KG1 (cell line): ENCODE measurements around the gene GPHN.
"Not testable (repeated sequence)": the region's sequence is repeated elsewhere in the genome, so short reads cannot be mapped to it uniquely, and the experiment has no call there.

Source experiments
- DNase-seq: peaks from one replicate; lab custom pipeline; 2025; lab: John Stamatoyannopoulos, UW

Gene GPHN

DNA sequence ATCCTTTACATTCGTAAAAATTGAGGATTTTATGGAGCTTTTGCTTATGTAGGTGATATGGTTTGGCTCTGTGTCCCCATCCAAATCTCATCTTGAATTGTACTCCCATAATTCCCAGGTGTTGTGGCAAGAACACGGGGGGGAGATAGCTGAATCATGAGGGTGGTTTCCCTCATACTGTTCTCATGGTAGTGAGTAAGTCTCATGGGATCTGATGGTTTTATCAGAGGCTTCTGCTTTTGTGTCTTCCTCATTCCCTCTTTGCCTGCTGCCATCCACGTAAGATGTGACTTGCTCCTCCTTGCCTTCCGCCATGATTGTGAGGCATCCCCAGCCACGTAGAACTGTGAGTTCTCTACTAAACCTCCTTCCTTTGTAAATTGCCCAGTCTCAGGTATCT is 5.1 kb upstream of the GPHN start:
- not testable (repeated sequence) for DNase-seq

- no peak for DNase-seq
These were observed 4.4 kb upstream of the GPHN start for GRCh38 chr14:66503532-66503931.

- no peak for DNase-seq
These were observed 696 bp upstream of the GPHN start for GRCh38 chr14:66507181-66507721.

- no peak for DNase-seq
These were observed 549 bp downstream of the GPHN start for GRCh38 chr14:66508547-66508845.

DNA sequence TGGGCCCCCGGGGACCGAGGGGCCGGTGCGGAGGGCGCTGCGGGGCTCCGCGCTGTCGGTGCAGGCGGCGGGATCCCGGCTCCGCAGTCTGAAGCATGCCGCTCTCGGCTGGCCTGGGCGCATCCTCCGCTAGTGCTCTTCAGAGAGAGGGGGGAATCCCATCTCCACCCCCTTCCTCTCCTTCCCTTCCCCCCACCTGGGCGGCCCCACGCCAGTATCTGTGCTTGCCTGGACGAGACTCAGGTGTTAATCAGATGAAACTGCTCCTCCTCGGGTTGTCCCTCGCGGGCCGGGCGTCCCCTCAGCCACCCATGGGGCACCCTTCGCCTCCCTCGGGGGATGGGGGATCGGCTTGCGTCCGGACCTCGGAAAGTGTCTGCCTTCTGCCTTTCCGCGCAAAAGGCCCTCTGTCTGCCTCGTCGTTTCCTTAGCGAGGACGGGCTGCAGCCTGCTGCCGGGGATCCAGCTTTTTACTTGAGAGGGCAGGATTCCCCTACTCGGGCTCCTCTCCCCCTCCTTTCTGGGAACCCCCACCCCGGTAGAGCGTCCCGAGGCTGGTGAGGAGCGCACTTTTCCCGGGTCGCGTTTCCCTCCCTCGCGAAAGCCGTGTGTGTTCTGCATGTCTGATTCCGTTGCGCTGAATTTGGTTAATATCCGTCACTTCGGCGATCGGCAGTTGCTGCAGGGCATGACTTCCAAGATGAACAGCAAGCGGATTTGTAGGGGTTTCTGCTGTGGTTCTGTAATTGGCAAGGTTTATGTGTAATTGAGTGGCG is 1.1 kb downstream of the GPHN start:
- peak; percentile 41 for DNase-seq

DNA sequence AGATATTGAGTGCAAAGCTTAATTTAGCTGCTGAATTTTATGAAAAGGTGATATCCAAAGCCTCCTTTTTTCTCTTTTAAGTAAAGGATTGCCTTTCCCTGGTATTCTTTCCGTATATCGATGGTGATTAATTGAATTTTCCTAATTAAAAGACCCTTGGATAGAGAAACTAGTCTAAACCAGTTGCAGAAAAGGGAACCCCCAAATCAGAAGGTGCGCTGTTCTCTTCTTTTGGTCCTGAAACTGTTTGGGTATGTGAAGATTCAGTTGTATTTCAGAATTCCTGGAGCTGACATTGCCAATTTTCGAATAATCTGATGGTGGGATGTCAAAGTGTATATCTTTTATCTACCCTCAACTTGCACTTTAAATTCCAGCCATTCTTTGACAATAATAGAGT is 1.9 kb downstream of the GPHN start:
- DNase-seq = no peak

DNA sequence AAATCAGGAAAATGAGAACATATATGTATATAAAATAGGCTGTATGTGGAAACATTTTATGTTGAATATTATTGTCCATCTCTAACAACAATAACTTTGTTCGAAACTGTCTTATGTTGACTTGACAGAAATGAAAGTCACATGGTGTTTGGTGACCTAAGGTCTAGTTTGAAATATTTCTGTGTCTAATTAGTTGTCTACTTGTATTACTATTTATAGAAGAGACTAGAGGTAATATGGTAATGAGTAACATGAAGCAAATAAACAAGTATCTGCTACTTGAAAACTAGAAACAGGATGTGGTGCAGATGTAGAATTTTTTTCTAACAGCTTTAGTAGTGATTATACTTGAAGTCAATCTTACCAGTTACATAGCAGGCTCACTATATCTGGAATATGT is 3.9 kb downstream of the GPHN start:
- DNase-seq = no peak

DNA sequence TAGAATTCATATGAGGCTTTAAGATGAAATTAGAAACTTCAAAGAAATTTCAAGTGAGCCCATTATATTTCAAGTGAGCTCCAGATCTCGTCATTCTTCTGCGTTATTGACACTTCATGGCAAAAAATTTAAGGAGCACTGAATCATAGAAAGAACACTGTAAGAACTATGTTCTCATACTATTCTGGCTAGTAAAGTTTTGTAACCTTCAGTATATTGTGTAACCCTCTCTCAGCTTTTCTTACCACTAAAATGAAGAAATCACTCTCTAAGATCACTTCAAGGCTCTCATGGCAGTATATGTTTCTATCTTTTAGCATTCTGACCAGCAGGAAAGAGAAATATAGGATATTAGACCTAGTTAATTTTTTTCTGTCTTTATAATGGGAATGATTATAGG is 6.3 kb downstream of the GPHN start:
- DNase-seq = no peak

- DNase-seq = no peak
These were observed 22.6 kb downstream of the GPHN start for GRCh38 chr14:66530526-66530925.

DNA sequence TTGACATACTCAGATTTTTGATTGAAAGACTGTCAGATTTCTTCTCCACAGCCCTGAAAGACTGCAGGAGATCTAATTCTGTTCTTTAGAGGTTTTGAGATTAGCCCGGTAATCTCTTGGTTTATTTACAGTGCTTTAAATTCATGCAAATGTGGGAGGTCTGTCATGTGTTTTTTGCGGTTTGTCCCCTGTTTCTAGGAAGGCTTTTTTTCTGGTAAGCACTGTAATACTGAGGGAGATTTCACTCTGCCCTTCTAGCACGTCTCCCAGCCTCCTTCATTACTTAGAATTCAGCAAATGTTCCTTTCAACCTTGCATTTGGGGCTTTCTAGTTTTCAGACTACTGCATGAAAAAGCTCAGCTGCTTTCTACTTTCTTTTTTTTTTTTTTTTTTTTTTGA is 31.1 kb downstream of the GPHN start:
- no peak for DNase-seq

GRCh38 chr14:66540038-66540437 is 32.1 kb downstream of the GPHN start:
- no peak for DNase-seq

GRCh38 chr14:66541627-66542026 is 33.7 kb downstream of the GPHN start:
- DNase-seq = no peak

DNA sequence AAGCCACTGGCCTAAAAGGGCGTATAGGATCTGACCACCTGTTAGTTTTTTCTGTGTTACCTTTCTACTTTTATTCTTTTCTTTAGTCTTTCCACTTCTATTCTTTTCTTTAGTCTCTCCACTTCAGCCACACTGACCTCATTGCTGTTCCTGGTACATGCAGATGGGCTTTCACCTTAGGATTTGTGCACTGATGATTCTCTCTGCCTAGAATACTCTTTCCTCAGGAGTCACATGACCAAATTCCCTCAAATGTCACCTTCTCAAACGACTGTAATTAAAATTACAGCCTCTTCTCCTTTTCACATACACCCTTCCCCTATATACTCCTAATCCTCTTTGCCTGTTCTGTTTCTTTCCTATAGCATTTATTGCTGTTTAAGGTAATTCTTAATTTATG is 36.0 kb downstream of the GPHN start:
- no peak for DNase-seq

GRCh38 chr14:66545191-66545590 is 37.2 kb downstream of the GPHN start:
- not testable (repeated sequence) for DNase-seq

DNA sequence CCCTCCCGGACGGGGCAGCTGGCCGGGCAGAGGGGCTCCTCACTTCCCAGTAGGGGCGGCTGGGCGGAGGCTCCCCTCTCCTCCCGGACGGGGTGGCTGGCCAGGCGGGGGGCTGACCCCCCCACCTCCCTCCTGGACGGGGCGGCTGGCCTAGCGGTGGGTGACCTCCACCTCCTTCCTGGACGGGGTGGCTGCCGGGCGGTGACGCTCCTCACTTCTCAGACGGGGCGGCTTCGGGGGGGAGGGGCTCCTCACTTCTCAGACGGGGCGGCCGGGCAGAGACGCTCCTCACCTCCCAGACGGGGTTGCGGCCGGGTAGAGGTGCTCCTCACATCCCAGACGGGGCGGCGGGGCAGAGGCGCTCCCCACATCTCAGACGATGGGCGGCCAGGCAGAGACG is 37.8 kb downstream of the GPHN start:
- DNase-seq = not testable (repeated sequence)

DNA sequence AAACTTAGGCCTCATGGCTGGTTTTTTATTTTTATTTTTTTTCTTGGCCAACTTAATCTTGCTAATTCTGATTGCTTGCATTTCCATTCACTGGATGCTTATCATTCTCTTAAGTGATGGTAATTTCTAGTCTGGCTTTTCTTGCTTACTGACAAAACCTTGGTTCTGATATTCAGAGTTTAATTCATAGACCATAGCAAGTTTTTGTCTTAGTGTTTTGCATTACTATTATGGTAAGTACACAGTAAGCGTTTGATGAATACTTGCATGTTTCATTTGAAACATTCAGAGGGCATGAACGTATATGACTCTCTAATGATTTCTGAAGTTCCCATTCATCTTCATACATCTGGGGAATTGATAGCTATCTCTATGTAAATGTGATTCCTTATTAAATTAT is 55.8 kb downstream of the GPHN start:
- DNase-seq = no peak

- no peak for DNase-seq
These were observed 60.3 kb downstream of the GPHN start for GRCh38 chr14:66568220-66568619.

DNA sequence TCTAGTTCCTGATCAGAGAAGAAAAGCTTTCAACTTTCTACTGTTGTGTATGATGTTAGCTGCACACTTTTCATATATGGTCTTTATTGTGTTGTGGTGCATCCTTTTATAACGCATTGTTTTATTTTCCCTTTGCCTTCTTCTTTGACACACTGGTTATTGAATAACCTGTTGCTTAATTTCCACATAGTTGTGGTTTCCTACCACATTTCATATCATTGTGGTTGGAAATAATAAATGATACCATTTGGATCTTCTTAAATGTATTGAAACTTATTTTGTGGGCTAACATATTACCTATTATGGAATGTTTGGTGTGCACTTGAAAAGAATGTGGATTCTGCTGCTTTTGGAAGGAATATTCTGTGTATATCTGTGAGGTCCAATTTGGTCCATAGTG is 64.9 kb downstream of the GPHN start:
- no peak for DNase-seq

- DNase-seq = no peak
These were observed 67.1 kb downstream of the GPHN start for GRCh38 chr14:66575014-66575413.

GRCh38 chr14:66575939-66576338 is 68.0 kb downstream of the GPHN start:
- DNase-seq = no peak

DNA sequence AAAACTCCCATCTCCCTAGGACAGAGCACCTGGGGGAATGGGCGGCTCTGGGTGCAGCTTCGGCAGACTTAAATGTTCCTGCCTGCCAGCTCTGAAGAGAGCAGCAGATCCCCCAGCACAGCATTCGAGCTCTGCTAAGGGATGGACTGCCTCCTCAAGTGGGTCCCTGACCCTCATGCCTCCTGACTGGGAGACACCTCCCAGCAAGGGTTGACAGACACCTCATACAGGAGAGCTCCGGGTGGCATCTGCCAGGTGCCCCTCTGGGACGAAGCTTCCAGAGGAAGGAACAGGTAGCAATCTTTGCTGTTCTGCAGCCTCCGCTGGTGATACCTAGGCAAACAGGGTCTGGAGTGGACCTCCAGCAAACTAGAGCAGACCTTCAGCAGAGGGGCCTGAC is 79.8 kb downstream of the GPHN start:
- not testable (repeated sequence) for DNase-seq

GRCh38 chr14:66595394-66595793 is 87.4 kb downstream of the GPHN start:
- no peak for DNase-seq

- DNase-seq = no peak
These were observed 88.5 kb downstream of the GPHN start for GRCh38 chr14:66596241-66596985.

- DNase-seq = no peak
These were observed 92.5 kb downstream of the GPHN start for GRCh38 chr14:66600416-66600815.
